ENCODE results near the gene RAG1. TPM values are rescaled to one million over a fixed set of nuclear protein-coding genes. Genes with fewer than 3 reads are reported as not detected.
A peak's percentile ranks its signal among the peaks of the same experiment; 100 is the strongest.
"Not testable (repeated sequence)": the region's sequence is repeated elsewhere in the genome, so short reads cannot be mapped to it uniquely, and the experiment has no call there.

The RAG1 gene
- 0.56 TPM for polyA plus RNA-seq (2012; ENCODE audit: insufficient read depth, insufficient read length, low read depth)

- Histone ChIP-seq H3K36me3 (no peaks in the 10 kb centered on the region), H3K4me3 (ENCODE audit: low read depth, low read length) (no peak within 1 kb of the TSS), H3K9me3 (no peaks in the 10 kb centered on the region), H3K4me1 (no peaks in the 10 kb centered on the region), H3K27me3 (no peaks in the 10 kb centered on the region)
- TF ChIP-seq CTCF (IDR thresholded peaks at IDR 0.05; ENCODE audit: low read depth, low read length) = no peak
- no peak for DNase-seq
These were observed at the start of gene RAG1 for GRCh38 chr11:36567694-36568093. Gene RAG1 (plus strand): TSS chr11:36568007. CDS start chr11:36573305, 5,298 bp downstream.

DNA sequence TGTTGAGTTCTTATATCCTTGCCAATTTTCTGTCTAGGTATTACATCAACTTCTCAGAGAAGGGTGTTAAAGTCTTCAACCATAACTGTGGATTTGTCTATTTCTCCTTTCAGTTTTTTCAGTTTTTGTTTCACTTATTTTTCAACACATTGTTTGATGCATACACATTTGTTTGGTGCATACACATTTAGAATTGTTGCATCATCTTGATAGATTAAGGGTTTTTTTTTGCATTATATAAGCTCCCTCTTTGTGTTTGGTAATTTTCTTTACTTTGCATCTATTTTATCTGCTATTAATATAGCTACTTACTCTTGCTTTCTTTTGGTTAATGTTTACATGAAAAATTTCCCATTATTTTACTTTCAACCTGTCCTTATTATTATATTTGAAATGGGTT is 37.0 kb upstream of the RAG1 start:
- H3K9me3 ChIP-seq = no peaks in the 10 kb centered on the region
- no peak for TF ChIP-seq CTCF (IDR thresholded peaks at IDR 0.05; ENCODE audit: low read depth, low read length)
- H3K4me3 ChIP-seq (ENCODE audit: low read depth, low read length) = no peak overlapping the region
- no peaks in the 10 kb centered on the region for H3K27me3 ChIP-seq
- no peaks in the 10 kb centered on the region for H3K36me3 ChIP-seq
- DNase-seq = no peak
- no peaks in the 10 kb centered on the region for H3K4me1 ChIP-seq

DNA sequence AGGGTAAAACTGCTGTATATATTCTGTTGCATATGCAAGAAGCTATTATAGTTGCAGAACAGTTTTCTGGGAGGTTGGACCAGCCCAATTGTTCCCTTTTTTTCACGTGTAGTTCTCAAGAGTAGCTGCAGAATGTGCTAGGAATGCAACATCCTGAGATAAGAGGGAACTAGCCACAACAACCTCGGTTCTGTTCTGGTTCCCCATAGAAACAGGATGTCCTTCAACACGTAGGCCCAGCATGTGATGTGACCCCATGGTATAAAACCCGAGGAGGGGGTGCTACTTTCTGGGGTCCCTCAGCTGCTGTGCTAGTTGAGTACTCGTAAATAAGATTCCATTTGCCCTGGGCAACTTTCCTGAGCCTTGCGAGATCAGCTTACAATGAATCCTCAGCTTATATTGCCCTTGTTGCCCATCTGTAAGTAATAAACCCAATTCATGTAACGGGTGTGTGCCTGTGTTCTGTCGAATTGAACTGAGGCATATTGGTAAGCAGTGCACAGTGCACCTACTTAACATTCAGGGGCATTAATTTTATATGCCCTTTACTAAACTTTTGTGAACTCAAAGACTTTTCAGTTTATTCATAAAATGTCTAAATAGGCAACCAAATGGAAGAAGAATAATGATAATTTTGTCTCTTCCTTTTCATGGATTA is 34.7 kb upstream of the RAG1 start:
- no peaks in the 10 kb centered on the region for H3K4me1 ChIP-seq
- H3K9me3 ChIP-seq = no peaks in the 10 kb centered on the region
- no peaks in the 10 kb centered on the region for H3K36me3 ChIP-seq
- TF ChIP-seq CTCF (IDR thresholded peaks at IDR 0.05; ENCODE audit: low read depth, low read length) = no peak
- H3K27me3 ChIP-seq = no peaks in the 10 kb centered on the region
- no peak overlapping the region for H3K4me3 ChIP-seq (ENCODE audit: low read depth, low read length)
- no peak for DNase-seq

DNA sequence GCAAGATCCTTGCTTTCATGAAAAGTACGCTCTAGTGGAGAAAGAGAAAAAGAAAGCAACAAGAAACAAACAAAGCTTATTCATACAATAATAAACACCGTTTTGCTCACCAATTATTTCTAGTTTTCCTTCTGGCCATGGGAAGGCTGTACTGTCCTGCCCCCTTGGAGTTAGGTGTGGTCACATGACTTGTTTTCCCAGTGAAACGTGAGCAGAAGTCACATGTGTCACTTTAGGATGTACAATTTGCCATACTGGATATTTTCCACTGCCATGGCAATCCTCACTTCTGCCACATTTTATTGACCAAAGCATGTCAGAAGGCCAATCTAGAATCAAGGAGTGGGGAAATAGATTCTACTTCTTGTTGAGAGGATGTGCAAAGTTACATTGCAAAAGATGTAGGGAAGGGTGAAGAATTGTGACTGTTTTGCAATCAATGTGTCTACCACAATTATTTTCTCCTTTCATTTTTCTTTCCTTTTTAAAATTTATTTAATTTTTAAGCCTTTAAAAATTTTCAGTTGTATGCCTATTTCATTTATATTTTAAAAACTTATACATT is 33.4 kb upstream of the RAG1 start:
- no peak for DNase-seq
- no peaks in the 10 kb centered on the region for H3K4me1 ChIP-seq
- no peaks in the 10 kb centered on the region for H3K27me3 ChIP-seq
- no peaks in the 10 kb centered on the region for H3K36me3 ChIP-seq
- TF ChIP-seq CTCF (IDR thresholded peaks at IDR 0.05; ENCODE audit: low read depth, low read length) = no peak
- H3K4me3 ChIP-seq (ENCODE audit: low read depth, low read length) = no peak overlapping the region
- H3K9me3 ChIP-seq = no peaks in the 10 kb centered on the region

GRCh38 chr11:36540998-36541397 is 26.8 kb upstream of the RAG1 start:
- TF ChIP-seq CTCF (IDR thresholded peaks at IDR 0.05; ENCODE audit: low read depth, low read length) = peak; percentile 56
- Histone ChIP-seq H3K4me3 (ENCODE audit: low read depth, low read length) (no peak overlapping the region), H3K9me3 (no peaks in the 10 kb centered on the region), H3K36me3 (no peaks in the 10 kb centered on the region), H3K27me3 (no peaks in the 10 kb centered on the region), H3K4me1 (no peaks in the 10 kb centered on the region)
- peak; percentile 47 for DNase-seq

DNA sequence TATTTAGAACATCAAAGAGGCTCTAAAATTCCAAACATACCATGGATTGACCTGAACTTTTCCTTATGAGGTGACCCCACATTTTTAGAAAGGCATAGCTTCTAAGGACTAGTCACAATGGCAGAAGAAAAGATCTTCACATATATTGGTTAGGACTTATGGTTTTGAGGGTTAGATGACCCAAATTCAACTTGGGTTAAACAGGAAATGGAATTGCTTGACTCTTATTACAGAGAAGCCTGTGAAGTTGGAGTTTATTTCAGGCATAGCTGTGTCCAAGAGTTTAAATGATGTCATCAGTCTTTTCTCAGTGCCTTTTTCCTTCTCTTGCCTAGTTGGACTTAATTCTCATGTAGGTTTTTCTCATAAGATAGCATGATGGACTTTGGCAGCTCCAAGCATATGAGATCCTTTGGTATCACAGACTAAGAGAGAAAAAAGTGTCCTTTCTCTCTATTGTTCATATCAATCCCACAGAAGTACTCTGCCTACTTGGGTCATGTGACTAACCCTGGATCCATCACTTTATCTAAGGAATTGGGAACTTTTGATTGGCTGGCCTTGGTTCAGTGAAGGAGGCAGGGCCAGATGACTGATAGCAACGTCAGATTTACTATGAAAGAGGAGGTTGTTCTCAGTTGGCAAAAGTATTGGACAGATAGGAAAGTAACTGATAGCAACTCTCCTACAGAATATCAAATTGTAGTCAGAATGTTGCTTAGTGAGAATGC is 17.3 kb upstream of the RAG1 start:
- Histone ChIP-seq H3K36me3 (no peaks in the 10 kb centered on the region), H3K4me1 (no peaks in the 10 kb centered on the region), H3K4me3 (ENCODE audit: low read depth, low read length) (no peak overlapping the region), H3K9me3 (no peaks in the 10 kb centered on the region), H3K27me3 (no peaks in the 10 kb centered on the region)
- DNase-seq = no peak
- no peak for TF ChIP-seq CTCF (IDR thresholded peaks at IDR 0.05; ENCODE audit: low read depth, low read length)

DNA sequence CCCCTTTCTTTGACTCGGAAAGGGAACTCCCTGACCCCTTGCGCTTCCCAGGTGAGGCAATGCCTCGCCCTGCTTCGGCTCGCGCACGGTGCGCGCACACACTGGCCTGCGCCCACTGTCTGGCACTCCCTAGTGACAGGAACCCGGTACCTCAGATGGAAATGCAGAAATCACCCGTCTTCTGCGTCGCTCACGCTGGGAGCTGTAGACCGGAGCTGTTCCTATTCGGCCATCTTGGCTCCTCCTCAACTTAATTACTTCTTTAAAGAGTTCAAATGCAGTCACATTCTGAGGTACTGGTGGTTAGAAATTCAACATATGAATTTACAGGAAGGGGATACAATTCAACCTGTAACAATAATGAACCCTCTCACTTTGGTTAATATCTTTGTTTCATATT is 10.4 kb upstream of the RAG1 start:
- H3K36me3 ChIP-seq; DNase-seq; H3K9me3 ChIP-seq; H3K4me1 ChIP-seq; H3K27me3 ChIP-seq; H3K4me3 ChIP-seq (ENCODE audit: low read depth, low read length): not testable (repeated sequence)

All from BE2C (cell line).